ENCODE results near the gene AZU1.

GRCh38 chr19:850221-850978, 22.8 kb downstream of the AZU1 start:
- TF ChIP-seq POLR2A (IDR thresholded peaks at IDR 0.05; ENCODE audit: low read length), result no peak
- TF ChIP-seq GATA1 (IDR thresholded peaks at IDR 0.05; ENCODE audit: low read depth, low read length), result no peak

Data from erythroblast (primary cell).